CD4-positive, alpha-beta memory T cell (primary cell): ENCODE measurements around the gene ELL2. TPM values are rescaled to one million over a fixed set of nuclear protein-coding genes. Genes with fewer than 3 reads are reported as not detected.

Source experiments
- CTCF ChIA-PET: fragments of 350-600 bp; sonication (Branson Sonifier 250); formaldehyde crosslinking; loops from one replicate; lab custom pipeline; 2021; ENCODE audit warnings: inconsistent platforms; ENCODE audit not compliant: partially characterized antibody; lab: Charles Lee
- POLR2A ChIA-PET: fragments of 350-600 bp; sonication (Branson Sonifier 250); formaldehyde crosslinking; loops from one replicate; lab custom pipeline; 2021; ENCODE audit not compliant: partially characterized antibody; lab: Charles Lee
- DNase-seq, 5 donors: peaks; one replicate each; pipeline versions ENCODE4 v3.0.0 to v3.0.0-alpha.2; 2020 to 2022; ENCODE audit warnings: mixed read lengths in 1 of 5
- H3K27ac ChIP-seq: one replicate; pipeline ENCODE4 v1.7.0; 2013; ENCODE audit warnings: low read depth, low read length
- H3K27me3 ChIP-seq: 2 replicates; pipeline ENCODE4 v1.7.0; 2013; ENCODE audit warnings: mild to moderate bottlenecking, low read length, moderate library complexity; ENCODE audit not compliant: insufficient read depth
- H3K36me3 ChIP-seq: 2 replicates; pipeline ENCODE4 v1.7.0; 2013; ENCODE audit warnings: mild to moderate bottlenecking, low read length, moderate library complexity; ENCODE audit not compliant: insufficient read depth
- H3K4me1 ChIP-seq: 2 replicates; pipeline ENCODE4 v1.7.0; 2013; ENCODE audit warnings: mild to moderate bottlenecking, low read length, moderate library complexity; ENCODE audit not compliant: insufficient read depth
- H3K4me3 ChIP-seq, 2 donors: one replicate each; pipeline ENCODE4 v1.7.0; 2013; ENCODE audit warnings: low read length in 2 of 2, mild to moderate bottlenecking in 1 of 2
- H3K9me3 ChIP-seq, 2 donors: one replicate each; pipeline ENCODE4 v1.7.0; 2013; ENCODE audit warnings: low read length in 2 of 2, control low read depth in 1 of 2; ENCODE audit not compliant: control insufficient read depth in 1 of 2
- H3K27ac Mint-ChIP-seq, 7 donors: one replicate each; pipeline ENCODE4 v1.8.0; 2020 to 2021; ENCODE audit warnings: mixed read lengths in 7 of 7, mild to moderate bottlenecking in 6 of 7, inconsistent platforms in 3 of 7, moderate library complexity in 3 of 7
- H3K27me3 Mint-ChIP-seq, 2 donors: one replicate each; pipeline ENCODE4 v1.8.0; 2020 to 2021; ENCODE audit warnings: mixed read lengths in 2 of 2
- H3K36me3 Mint-ChIP-seq, 2 donors: one replicate each; pipeline ENCODE4 v1.8.0; 2020 to 2021; ENCODE audit warnings: mixed read lengths in 2 of 2, inconsistent platforms in 1 of 2, mild to moderate bottlenecking in 1 of 2
- H3K4me1 Mint-ChIP-seq, 4 donors: one replicate each; pipeline ENCODE4 v1.8.0; 2020 to 2021; ENCODE audit warnings: mixed read lengths in 4 of 4, mild to moderate bottlenecking in 1 of 4
- H3K4me3 Mint-ChIP-seq, 8 donors: one replicate each; pipeline ENCODE4 v1.8.0; 2020 to 2021; ENCODE audit warnings: mixed read lengths in 8 of 8, mild to moderate bottlenecking in 7 of 8, moderate library complexity in 6 of 8, inconsistent platforms in 3 of 8
- H3K9me3 Mint-ChIP-seq, 8 donors: one replicate each; pipeline ENCODE4 v1.8.0; 2020 to 2021; ENCODE audit warnings: mixed read lengths in 8 of 8, mild to moderate bottlenecking in 5 of 8, inconsistent platforms in 3 of 8, moderate library complexity in 1 of 8
- intact Hi-C: fragments of 100-400 bp; cut with micrococcal nuclease; formaldehyde crosslinking; loops from one replicate; pipeline ENCODE4 v1.15.1; 2023
- polyA plus RNA-seq, 2 donors: library from polyadenylated mRNA; unstranded; fragments of 300-500 nt; fragmentation: Illumina TruSeq; gene quantifications; one replicate each; pipeline ENCODE4 v1.2.3, GENCODE V29; 2021
- total RNA-seq, 2 experiments: library from RNA; stranded (reverse); gene quantifications; one replicate each; pipeline ENCODE4 v1.2.3, GENCODE V29; 2021

ELL2 gene
- total and polyA plus RNA-seq, 4 experiments from 2014 or later = 2.8 to 15.6 (median 9.3) TPM

GRCh38 chr5:95988877-95989276, 27.2 kb upstream of the ELL2 start:
- ChIA-PET CTCF (no interaction called here), POLR2A (no interaction called here)
- intact Hi-C loops = no loop called here
- Histone ChIP-seq H3K36me3 (no peaks in the 10 kb centered on the region), H3K9me3 (no peaks in the 10 kb centered on the region), H3K27ac (no peak overlapping the region), H3K4me1 (no peaks in the 10 kb centered on the region), H3K27me3 (no peaks in the 10 kb centered on the region), H3K4me3 (no peak overlapping the region)
- Mint-ChIP-seq H3K27ac (no peak overlapping the region), H3K4me3 (no peak overlapping the region), H3K4me1 (no peaks in the 10 kb centered on the region), H3K27me3 (peaks cover 3 to 4% of the 10 kb centered on the region in 2 donors), H3K9me3 (no peaks in the 10 kb centered on the region), H3K36me3 (no peaks in the 10 kb centered on the region)
- DNase-seq = no peak

GRCh38 chr5:95988094-95988493, 26.4 kb upstream of the ELL2 start:
- H3K9me3 Mint-ChIP-seq = no peaks in the 10 kb centered on the region
- no peak overlapping the region for H3K27ac Mint-ChIP-seq
- Histone ChIP-seq H3K27me3 (no peaks in the 10 kb centered on the region), H3K9me3 (no peaks in the 10 kb centered on the region), H3K27ac (no peak overlapping the region), H3K4me1 (no peaks in the 10 kb centered on the region), H3K4me3 (no peak overlapping the region), H3K36me3 (no peaks in the 10 kb centered on the region)
- CTCF ChIA-PET = no interaction called here
- POLR2A ChIA-PET = no interaction called here
- intact Hi-C loops = no loop called here
- peaks cover 3 to 4% of the 10 kb centered on the region in 2 donors for H3K27me3 Mint-ChIP-seq
- H3K4me3 Mint-ChIP-seq = no peak overlapping the region
- DNase-seq = no peak
- no peaks in the 10 kb centered on the region for H3K4me1 Mint-ChIP-seq
- no peaks in the 10 kb centered on the region for H3K36me3 Mint-ChIP-seq

GRCh38 chr5:95986937-95987520, 25.4 kb upstream of the ELL2 start:
- H3K27me3 Mint-ChIP-seq = peaks cover 0 to 3% of the 10 kb centered on the region in 2 donors
- intact Hi-C loops = no loop called here
- Histone ChIP-seq H3K4me1 (no peaks in the 10 kb centered on the region), H3K9me3 (no peaks in the 10 kb centered on the region), H3K36me3 (no peaks in the 10 kb centered on the region), H3K27me3 (no peaks in the 10 kb centered on the region), H3K4me3 (no peak overlapping the region), H3K27ac (no peak overlapping the region)
- no peak overlapping the region for H3K27ac Mint-ChIP-seq
- CTCF ChIA-PET = interaction anchor here (0.8 to 1.3 kb wide), 2 partner anchors 15 to 28 kb away, joined by 3 read pairs; no protein-coding TSS in a partner anchor
- no peaks in the 10 kb centered on the region for H3K9me3 Mint-ChIP-seq
- H3K36me3 Mint-ChIP-seq = no peaks in the 10 kb centered on the region
- H3K4me3 Mint-ChIP-seq = no peak overlapping the region
- H3K4me1 Mint-ChIP-seq = no peaks in the 10 kb centered on the region
- POLR2A ChIA-PET = no interaction called here
- DNase-seq = no peak

DNA sequence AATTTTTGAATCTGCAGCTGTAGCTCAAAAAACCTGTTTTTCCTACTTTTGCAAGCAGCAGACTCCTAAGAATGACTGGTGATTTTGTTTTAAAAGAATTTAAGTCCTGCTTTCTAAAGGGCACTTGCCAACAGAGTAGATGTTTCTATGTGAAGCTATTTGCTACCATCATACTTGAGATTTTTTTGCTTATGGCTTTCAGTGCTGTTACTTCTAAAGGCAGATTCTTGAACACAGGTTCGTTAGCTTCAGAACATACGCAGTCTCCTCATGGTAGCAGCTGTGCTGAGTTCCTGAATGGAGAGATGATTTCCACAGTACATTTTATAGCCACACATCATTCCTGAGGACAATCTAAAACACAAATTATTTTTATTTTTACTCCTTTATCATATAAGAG, 24.4 kb upstream of the ELL2 start:
- no peak for DNase-seq
- Histone ChIP-seq H3K4me1 (no peaks in the 10 kb centered on the region), H3K36me3 (no peaks in the 10 kb centered on the region), H3K9me3 (no peaks in the 10 kb centered on the region), H3K4me3 (no peak overlapping the region), H3K27ac (no peak overlapping the region), H3K27me3 (no peaks in the 10 kb centered on the region)
- H3K36me3 Mint-ChIP-seq = no peaks in the 10 kb centered on the region
- no peaks in the 10 kb centered on the region for H3K4me1 Mint-ChIP-seq
- peaks cover 0 to under 1% of the 10 kb centered on the region in 2 donors for H3K27me3 Mint-ChIP-seq
- H3K4me3 Mint-ChIP-seq = no peak overlapping the region
- ChIA-PET CTCF (interaction anchor here (1.2 kb wide), 1 partner anchor 9 kb away, joined by 3 read pairs; no protein-coding TSS in a partner anchor), POLR2A (no interaction called here)
- no peaks in the 10 kb centered on the region for H3K9me3 Mint-ChIP-seq
- intact Hi-C loops = no loop called here
- H3K27ac Mint-ChIP-seq = no peak overlapping the region

- no peaks in the 10 kb centered on the region for H3K9me3 ChIP-seq
- no peaks in the 10 kb centered on the region for H3K36me3 ChIP-seq
- no peaks in the 10 kb centered on the region for H3K9me3 Mint-ChIP-seq
- H3K4me3 ChIP-seq = no peak overlapping the region
- H3K4me1 Mint-ChIP-seq = no peaks in the 10 kb centered on the region
- no peaks in the 10 kb centered on the region for H3K4me1 ChIP-seq
- no peaks in the 10 kb centered on the region for H3K27me3 ChIP-seq
- no peak for DNase-seq
- intact Hi-C loops = no loop called here
- ChIA-PET POLR2A (no interaction called here), CTCF (interaction anchor here (1.2 kb wide), 1 partner anchor 10 kb away, joined by 3 read pairs; no protein-coding TSS in a partner anchor)
- H3K27ac ChIP-seq = no peak overlapping the region
- no peaks in the 10 kb centered on the region for H3K36me3 Mint-ChIP-seq
- no peak overlapping the region for H3K27ac Mint-ChIP-seq
- H3K4me3 Mint-ChIP-seq = no peak overlapping the region
- no peaks in the 10 kb centered on the region for H3K27me3 Mint-ChIP-seq
Measured at GRCh38 chr5:95985249-95985648, 23.6 kb upstream of the ELL2 start.

GRCh38 chr5:95984287-95984938, 22.8 kb upstream of the ELL2 start:
- DNase-seq = no peak
- H3K27ac ChIP-seq = no peak overlapping the region

DNA sequence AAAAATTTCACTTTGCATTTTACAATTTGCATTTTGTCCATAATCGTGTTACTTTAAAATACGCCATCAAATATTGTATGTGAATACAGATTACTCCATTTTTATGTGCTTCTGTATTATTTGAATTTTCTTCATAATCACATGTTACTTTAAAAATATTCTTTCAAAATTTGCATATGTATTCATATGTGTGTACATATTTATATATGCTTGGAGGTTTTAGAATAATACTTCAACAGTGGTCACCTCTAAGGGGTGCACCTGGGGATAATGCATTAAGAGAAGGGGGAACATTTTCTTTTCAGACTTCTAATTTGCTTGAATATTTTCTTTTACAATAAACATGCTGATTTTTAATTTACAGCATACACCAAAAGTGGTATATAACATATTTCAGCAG, 21.9 kb upstream of the ELL2 start:
- Mint-ChIP-seq H3K4me1 (no peaks in the 10 kb centered on the region), H3K27me3 (peaks cover 1 to 2% of the 10 kb centered on the region in 2 donors), H3K9me3 (no peaks in the 10 kb centered on the region), H3K27ac (no peak overlapping the region), H3K4me3 (no peak overlapping the region), H3K36me3 (no peaks in the 10 kb centered on the region)
- DNase-seq = no peak
- Histone ChIP-seq H3K4me3 (no peak overlapping the region), H3K9me3 (no peaks in the 10 kb centered on the region), H3K27ac (no peak overlapping the region), H3K4me1 (no peaks in the 10 kb centered on the region), H3K27me3 (no peaks in the 10 kb centered on the region), H3K36me3 (no peaks in the 10 kb centered on the region)
- CTCF ChIA-PET = no interaction called here
- intact Hi-C loops = no loop called here
- POLR2A ChIA-PET = no interaction called here

More at GRCh38 chr5:95984287-95984938, 22.8 kb upstream of the ELL2 start:
- CTCF ChIA-PET = no interaction called here
- Histone ChIP-seq H3K4me3 (no peak overlapping the region), H3K9me3 (no peaks in the 10 kb centered on the region), H3K36me3 (no peaks in the 10 kb centered on the region), H3K4me1 (no peaks in the 10 kb centered on the region), H3K27me3 (no peaks in the 10 kb centered on the region)
- POLR2A ChIA-PET = no interaction called here
- intact Hi-C loops = no loop called here
- no peak overlapping the region for H3K4me3 Mint-ChIP-seq
- H3K27ac Mint-ChIP-seq = no peak overlapping the region
- no peaks in the 10 kb centered on the region for H3K4me1 Mint-ChIP-seq
- H3K9me3 Mint-ChIP-seq = no peaks in the 10 kb centered on the region
- H3K36me3 Mint-ChIP-seq = no peaks in the 10 kb centered on the region
- H3K27me3 Mint-ChIP-seq = peaks cover 0 to 2% of the 10 kb centered on the region in 2 donors
